Hepatocyte (in vitro differentiated cells): Measurements from ENCODE around the gene CACHD1. TPM values are rescaled to one million over a fixed set of nuclear protein-coding genes. Genes with fewer than 3 reads are reported as not detected.

Source experiments
- DNase-seq: peaks from one replicate; pipeline ENCODE4 v3.0.0-alpha.2; 2016; ENCODE audit warnings: low spot score
- H2AFZ ChIP-seq: fragments of 200-600 bp; sonication (generic); 2 replicates; pipeline ENCODE4 v1.6.0; 2016; ENCODE audit warnings: antibody characterized with exemption, mild to moderate bottlenecking
- H3K27ac ChIP-seq: fragments of 200-600 bp; sonication (generic); 2 replicates; pipeline ENCODE4 v1.5.1; 2016; ENCODE audit warnings: mild to moderate bottlenecking
- H3K27me3 ChIP-seq: fragments of 200-600 bp; sonication (generic); 2 replicates; pipeline ENCODE4 v1.6.1; 2016
- H3K36me3 ChIP-seq: fragments of 200-600 bp; sonication (generic); replicated peaks from 2 replicates; pipeline ENCODE4 v1.5.1; 2016; ENCODE audit warnings: low read depth; ENCODE audit not compliant: insufficient read depth
- H3K4me1 ChIP-seq: fragments of 200-600 bp; sonication (generic); 2 replicates; pipeline ENCODE4 v1.5.1; 2016; ENCODE audit warnings: mild to moderate bottlenecking, moderate library complexity; ENCODE audit not compliant: insufficient read depth
- H3K4me2 ChIP-seq: fragments of 200-600 bp; sonication (generic); 2 replicates; pipeline ENCODE4 v1.6.0; 2016
- H3K4me3 ChIP-seq: fragments of 200-600 bp; sonication (generic); 2 replicates; pipeline ENCODE4 v1.5.1; 2016; ENCODE audit warnings: mild to moderate bottlenecking
- H3K79me2 ChIP-seq: fragments of 200-600 bp; sonication (generic); 2 replicates; pipeline ENCODE4 v1.6.0; 2017; ENCODE audit warnings: mild to moderate bottlenecking
- H3K9me2 ChIP-seq: fragments of 200-600 bp; sonication (generic); replicated peaks from 2 replicates; pipeline ENCODE4 v1.6.0; 2017; ENCODE audit warnings: mild to moderate bottlenecking; ENCODE audit not compliant: insufficient read depth
- H3K9me3 ChIP-seq: fragments of 200-600 bp; sonication (generic); 2 replicates; pipeline ENCODE4 v1.5.1; 2016; ENCODE audit warnings: low read depth, mild to moderate bottlenecking
- H4K20me1 ChIP-seq: fragments of 200-600 bp; sonication (generic); 2 replicates; pipeline ENCODE4 v1.6.0; 2016; ENCODE audit warnings: mild to moderate bottlenecking; ENCODE audit not compliant: insufficient read depth, poor library complexity, severe bottlenecking
- EZH2 ChIP-seq: fragments of 200-600 bp; sonication (generic); IDR thresholded peaks from 2 replicates; pipeline ENCODE4 v1.6.1; 2016; ENCODE audit warnings: antibody characterized with exemption, mild to moderate bottlenecking, borderline replicate concordance
- EZH2phosphoT487 ChIP-seq: fragments of 200-600 bp; sonication (generic); IDR thresholded peaks from one replicate; pipeline ENCODE4 v1.6.1; 2018; ENCODE audit warnings: antibody characterized with exemption, mild to moderate bottlenecking, low read depth, moderate library complexity; ENCODE audit not compliant: unreplicated experiment, severe bottlenecking
- WGBS: methylation state at CpG from one replicate; pipeline ENCODE4 v1.1.6; 2016; ENCODE audit warnings: low lambda C conversion rate; ENCODE audit errors: missing lambda C conversion rate; 5-methylcytosine and 5-hydroxymethylcytosine counted together
- polyA plus RNA-seq: library from polyadenylated mRNA; unstranded; fragments of >200 nt; fragmentation: Nextera tagmentation; extraction: Ambion mirVana; gene quantifications from 2 replicates; pipeline ENCODE4 v1.2.1, GENCODE V29; 2016
- total RNA-seq: library from RNA; depleted of rRNA; stranded (reverse); fragments of >200 nt; gene quantifications from 2 replicates; pipeline ENCODE4 v1.2.3, GENCODE V29; 2014
- TF ChIP-seq, protein P1 (sequence below): fragments of 200-600 bp; sonication (generic); IDR thresholded peaks from 2 replicates; pipeline ENCODE4 v1.5.1; 2016; ENCODE audit warnings: antibody characterized with exemption, mild to moderate bottlenecking; ENCODE audit not compliant: poor library complexity

CACHD1 gene
- total and polyA plus RNA-seq, 2 experiments from 2014 or later: 23.8 to 39.7 TPM

DNA sequence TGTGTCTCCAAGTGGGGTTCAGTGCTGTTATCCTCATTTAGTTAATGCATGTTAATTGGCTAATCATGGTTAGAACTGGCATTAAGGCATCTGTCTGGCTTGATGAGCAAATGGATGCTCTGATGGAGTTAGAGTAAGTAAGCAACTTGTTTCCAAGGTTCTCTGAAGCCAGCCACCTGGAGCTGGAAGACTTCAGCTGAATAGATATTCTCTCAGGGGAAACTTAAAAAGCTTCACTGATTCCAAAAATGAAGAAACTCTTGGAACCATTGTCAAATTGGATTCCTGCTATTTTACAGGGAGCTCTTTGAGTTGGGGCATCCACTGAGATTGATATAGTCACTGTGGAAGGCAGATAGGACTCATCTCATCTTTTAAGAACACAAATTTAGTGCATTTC is 118.9 kb downstream of the CACHD1 start:
- Histone ChIP-seq H2AFZ (no peak overlapping the region), H3K4me3 (no peak overlapping the region), H3K27me3 (no peaks in the 10 kb centered on the region), H3K4me1 (no peaks in the 10 kb centered on the region), H3K9me2 (no peaks in the 10 kb centered on the region), H3K9me3 (no peaks in the 10 kb centered on the region), H3K79me2 (peaks cover 58% of the 10 kb centered on the region), H3K36me3 (no peaks in the 10 kb centered on the region), H3K27ac (no peak overlapping the region), H4K20me1 (no peaks in the 10 kb centered on the region), H3K4me2 (no peak overlapping the region)
- no peak for DNase-seq
- TF ChIP-seq, protein P1, sequence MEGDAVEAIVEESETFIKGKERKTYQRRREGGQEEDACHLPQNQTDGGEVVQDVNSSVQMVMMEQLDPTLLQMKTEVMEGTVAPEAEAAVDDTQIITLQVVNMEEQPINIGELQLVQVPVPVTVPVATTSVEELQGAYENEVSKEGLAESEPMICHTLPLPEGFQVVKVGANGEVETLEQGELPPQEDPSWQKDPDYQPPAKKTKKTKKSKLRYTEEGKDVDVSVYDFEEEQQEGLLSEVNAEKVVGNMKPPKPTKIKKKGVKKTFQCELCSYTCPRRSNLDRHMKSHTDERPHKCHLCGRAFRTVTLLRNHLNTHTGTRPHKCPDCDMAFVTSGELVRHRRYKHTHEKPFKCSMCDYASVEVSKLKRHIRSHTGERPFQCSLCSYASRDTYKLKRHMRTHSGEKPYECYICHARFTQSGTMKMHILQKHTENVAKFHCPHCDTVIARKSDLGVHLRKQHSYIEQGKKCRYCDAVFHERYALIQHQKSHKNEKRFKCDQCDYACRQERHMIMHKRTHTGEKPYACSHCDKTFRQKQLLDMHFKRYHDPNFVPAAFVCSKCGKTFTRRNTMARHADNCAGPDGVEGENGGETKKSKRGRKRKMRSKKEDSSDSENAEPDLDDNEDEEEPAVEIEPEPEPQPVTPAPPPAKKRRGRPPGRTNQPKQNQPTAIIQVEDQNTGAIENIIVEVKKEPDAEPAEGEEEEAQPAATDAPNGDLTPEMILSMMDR: no peak
- TF ChIP-seq EZH2phosphoT487 (no peak), EZH2 (no peak)

DNA sequence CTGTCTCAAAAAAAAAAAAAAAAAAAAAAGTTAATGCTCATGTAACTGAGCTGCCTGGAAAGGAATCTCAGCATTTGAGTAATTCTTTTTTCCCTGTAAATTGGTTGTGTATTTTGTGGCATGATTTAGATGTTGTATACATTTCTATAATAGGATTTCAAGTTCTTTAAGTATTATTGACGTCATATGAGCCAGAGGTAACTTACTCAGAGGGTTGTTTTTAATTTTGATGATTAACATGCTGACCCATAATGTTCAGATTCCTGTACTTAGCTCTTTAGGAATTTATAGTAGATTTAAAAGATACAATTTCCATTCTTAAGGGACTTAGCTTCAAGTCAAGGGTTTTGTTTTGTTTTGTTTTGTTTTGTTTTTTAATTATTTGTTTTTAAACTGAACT is 120.4 kb downstream of the CACHD1 start:
- Histone ChIP-seq H3K27me3 (no peaks in the 10 kb centered on the region), H3K9me2 (no peaks in the 10 kb centered on the region), H3K4me1 (peaks cover 9% of the 10 kb centered on the region), H3K79me2 (peaks cover 59% of the 10 kb centered on the region), H3K4me2 (no peak overlapping the region), H4K20me1 (no peaks in the 10 kb centered on the region), H2AFZ (no peak overlapping the region), H3K36me3 (no peaks in the 10 kb centered on the region), H3K27ac (no peak overlapping the region), H3K4me3 (no peak overlapping the region), H3K9me3 (no peaks in the 10 kb centered on the region)
- no peak for TF ChIP-seq EZH2phosphoT487
- no peak for TF ChIP-seq EZH2
- TF ChIP-seq, protein P1: no peak
- no peak for DNase-seq
- 67% methylated on average over 1 of the region's 1 CpG for WGBS

DNA sequence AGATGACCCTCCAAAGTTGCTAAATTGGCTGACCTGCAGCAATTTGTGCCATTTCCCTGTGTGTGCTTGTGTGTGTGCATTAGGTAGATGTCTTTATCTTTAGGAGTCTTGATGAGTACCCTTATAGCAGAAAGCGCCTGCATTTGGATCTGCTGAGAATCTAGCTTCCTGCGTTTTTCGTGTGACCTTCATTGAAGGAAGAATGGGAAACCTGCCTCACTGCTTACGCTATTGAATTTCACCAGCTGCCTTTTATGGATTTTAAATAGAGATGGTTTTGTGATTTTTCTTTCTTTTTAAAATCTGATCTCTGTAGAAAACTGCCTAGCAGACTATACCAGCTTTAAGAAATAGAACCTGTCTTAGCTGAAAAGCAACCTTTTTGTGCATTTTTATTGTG is 124.5 kb downstream of the CACHD1 start:
- no peak for TF ChIP-seq EZH2phosphoT487
- TF ChIP-seq EZH2: no peak
- TF ChIP-seq, protein P1: no peak
- no peaks in the 10 kb centered on the region for H3K9me3 ChIP-seq
- H4K20me1 ChIP-seq: peaks cover 4% of the 10 kb centered on the region
- H3K4me3 ChIP-seq: no peak overlapping the region
- no peaks in the 10 kb centered on the region for H3K36me3 ChIP-seq
- no peaks in the 10 kb centered on the region for H3K9me2 ChIP-seq
- H2AFZ ChIP-seq: no peak overlapping the region
- H3K4me1 ChIP-seq: peaks cover 38% of the 10 kb centered on the region
- 67% methylated on average over 4 of the region's 4 CpGs for WGBS
- peaks cover 62% of the 10 kb centered on the region for H3K79me2 ChIP-seq
- no peaks in the 10 kb centered on the region for H3K27me3 ChIP-seq
- H3K27ac ChIP-seq: peak overlapping the region; percentile 36
- no peak for DNase-seq
- no peak overlapping the region for H3K4me2 ChIP-seq

DNA sequence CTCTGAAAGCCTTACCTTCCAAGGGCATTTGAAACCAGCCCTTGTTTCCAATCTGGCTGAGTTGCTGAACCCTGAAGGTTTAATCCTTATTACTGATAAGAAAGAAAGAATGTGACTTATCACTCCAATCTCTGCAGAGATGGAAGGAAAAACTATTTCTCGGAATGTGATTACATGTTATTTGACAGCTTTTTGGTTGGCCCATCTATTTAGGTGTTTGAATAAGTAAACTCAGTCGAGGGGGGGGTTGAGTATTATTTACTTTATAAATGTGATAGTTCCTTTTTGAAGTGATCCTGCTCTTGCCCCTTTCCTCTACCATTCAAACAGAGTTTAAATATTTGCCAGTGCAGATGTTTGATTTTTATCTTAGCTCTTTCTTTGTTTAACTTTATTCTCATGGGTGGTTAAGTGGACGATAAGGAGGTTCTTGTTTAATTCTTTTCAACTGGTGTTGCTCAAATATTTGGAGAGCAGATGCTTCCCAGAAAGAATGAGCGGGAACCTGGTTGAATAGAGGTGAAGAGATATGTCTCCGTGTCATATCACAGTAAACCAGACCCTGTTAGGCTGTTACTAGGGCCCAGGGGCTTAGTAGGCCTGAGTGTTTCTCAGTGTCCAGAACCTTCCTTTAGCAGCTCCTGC is 126.1 kb downstream of the CACHD1 start:
- WGBS: 27% methylated on average over 5 of the region's 5 CpGs
- no peaks in the 10 kb centered on the region for H3K36me3 ChIP-seq
- H3K27me3 ChIP-seq: no peaks in the 10 kb centered on the region
- peaks cover 8% of the 10 kb centered on the region for H4K20me1 ChIP-seq
- no peak overlapping the region for H3K4me3 ChIP-seq
- no peak for DNase-seq
- H2AFZ ChIP-seq: no peak overlapping the region
- no peaks in the 10 kb centered on the region for H3K9me2 ChIP-seq
- H3K9me3 ChIP-seq: no peaks in the 10 kb centered on the region
- H3K79me2 ChIP-seq: peaks cover 69% of the 10 kb centered on the region
- peaks cover 38% of the 10 kb centered on the region for H3K4me1 ChIP-seq
- peak overlapping the region; percentile 36 for H3K27ac ChIP-seq
- peak overlapping the region; percentile 18 for H3K4me2 ChIP-seq
- TF ChIP-seq EZH2phosphoT487 (no peak), EZH2 (no peak)
- TF ChIP-seq, protein P1: no peak
